Anterior cingulate cortex (tissue), 58 donors: ENCODE measurements around the gene ACP2.

Experiments used
- DNase-seq, 58 donors: peaks; one replicate each; lab custom pipeline; 2025; lab: John Stamatoyannopoulos, UW

The ACP2 gene

DNA sequence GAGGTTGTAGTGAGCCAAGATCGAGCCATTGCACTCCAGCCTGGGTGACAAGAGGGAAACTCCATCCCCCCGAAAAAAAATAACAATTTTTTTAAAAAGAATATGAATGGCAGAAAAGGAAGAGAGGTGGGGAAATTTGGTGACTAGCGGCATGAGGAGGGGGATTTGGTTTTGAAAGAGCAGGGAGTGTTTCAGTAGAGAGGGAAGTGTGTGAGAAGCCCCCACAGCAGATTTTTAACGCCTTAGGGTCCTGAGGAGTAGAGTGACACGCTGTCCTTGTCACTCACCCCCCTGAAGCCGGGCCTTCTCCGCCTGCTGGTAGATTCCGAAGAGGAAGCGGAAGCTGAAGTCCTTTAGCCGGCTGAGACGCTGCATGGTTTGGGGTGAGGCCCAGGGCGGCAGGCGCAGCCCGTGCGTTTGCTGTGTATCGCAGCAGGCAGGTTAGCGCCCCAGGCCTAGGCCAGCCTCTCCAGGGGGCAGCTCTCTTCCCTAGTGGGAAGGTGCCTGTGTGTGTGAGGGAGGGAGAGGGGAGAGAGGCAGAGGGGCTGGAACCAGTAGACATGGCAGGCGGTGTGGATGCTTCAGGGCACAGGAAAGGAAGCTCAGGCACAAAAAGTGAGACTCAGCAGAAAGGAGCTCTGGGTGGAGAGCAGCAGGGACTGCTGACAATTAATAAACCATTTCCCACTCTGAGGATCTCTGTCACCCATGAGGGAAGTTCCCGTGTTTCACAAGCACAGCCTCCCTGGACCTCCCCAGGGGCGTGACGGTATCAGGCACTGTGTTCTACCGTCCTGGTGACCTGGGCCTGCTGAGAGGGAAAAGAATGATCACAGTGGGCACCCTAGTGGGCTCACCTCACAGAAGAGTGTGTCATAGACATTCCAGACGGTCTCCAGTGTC is 3.9 kb downstream of the ACP2 start:
- DNase-seq: peak in 2 of 58 donors; percentile 4 to 6

DNA sequence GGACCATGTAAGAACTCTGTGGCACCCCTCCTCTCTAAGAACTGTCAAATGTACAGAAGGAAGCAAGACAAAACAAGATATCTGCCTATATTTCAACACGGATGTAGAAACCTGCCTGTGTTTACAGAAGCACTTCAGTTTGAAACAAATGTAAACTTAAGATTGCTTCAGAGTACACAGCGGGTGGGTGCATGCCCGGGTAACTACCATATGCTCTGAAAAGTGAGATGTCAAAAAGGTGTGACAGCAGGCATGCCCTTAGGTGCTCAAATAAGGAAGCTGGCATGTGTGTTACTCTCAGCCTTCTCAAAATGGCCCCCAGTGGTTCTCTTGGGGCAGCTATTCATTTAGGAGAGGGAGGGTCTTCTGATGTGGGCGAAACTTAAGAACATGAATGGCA is 5.2 kb downstream of the ACP2 start:
- no peak for DNase-seq

DNA sequence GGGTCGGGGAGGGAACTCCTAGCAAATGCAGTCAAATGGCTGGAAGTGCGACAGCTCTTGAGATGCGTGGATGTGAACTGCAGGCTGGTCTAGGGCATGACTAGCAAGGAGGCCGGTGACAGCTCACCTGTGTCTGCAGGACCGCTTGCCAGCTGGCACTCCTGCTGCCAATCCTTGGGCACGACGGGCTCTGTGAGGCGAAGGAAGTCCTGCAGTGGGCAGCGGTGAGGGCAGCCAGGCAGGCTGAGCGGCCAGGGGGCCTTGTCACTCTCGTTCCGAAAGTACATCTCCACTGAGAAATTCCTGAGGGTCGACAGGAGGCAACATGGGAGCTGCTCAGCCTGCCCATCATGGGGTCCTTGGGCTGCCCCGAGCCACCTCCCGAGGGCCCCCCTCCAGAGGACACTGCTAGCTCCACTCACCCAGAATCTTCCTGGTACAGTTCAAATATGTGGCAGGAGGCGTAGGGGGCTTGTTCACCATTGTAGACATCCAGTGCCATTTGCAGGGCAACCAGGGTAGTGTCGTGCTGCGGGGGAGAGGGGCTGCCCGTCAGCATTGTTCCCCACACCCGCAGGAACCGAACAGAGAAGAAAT is 5.9 kb downstream of the ACP2 start:
- no peak for DNase-seq

DNA sequence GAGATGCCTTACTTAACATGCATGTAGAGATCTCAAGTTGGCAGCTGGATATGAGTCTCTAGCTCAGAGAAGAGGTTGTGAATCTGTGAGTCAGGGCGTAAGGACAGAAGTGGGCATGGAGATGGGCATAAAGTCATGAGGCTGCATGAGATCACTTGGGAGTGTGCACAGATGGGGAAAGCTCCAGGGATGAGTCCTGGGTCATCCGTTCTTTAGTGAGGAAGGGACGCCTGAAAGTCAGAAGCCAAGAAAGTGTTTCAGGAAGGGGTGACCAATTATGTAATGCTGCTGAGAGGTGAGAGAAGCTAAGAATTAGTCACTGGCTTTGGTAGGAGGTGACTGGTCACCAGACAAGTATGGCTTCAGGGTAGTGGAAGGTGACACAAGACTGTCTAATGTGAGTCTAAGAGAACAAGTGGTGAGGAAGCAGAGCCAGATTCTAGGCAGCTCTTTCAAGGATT is 6.7 kb downstream of the ACP2 start:
- no peak for DNase-seq

DNA sequence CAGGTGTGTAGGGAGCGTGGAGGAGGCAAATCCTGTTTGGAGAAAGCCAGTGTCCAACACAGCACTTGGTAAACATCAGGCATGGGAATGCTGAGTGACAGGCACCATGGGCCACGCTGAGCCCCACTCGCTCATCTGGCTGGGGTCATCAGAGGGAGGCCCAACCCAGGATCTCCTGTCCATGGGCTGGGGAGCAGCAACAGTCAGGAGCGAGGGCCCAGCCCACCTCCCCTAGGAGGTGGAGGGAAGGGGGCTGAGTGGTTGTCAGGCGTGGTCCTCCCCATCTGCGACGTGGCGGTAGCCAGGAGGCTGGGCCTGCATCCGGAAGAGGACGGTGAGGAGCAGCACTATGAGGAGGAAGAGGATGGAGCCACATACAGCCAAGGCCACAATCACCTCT is 8.8 kb downstream of the ACP2 start:
- DNase-seq: no peak

DNA sequence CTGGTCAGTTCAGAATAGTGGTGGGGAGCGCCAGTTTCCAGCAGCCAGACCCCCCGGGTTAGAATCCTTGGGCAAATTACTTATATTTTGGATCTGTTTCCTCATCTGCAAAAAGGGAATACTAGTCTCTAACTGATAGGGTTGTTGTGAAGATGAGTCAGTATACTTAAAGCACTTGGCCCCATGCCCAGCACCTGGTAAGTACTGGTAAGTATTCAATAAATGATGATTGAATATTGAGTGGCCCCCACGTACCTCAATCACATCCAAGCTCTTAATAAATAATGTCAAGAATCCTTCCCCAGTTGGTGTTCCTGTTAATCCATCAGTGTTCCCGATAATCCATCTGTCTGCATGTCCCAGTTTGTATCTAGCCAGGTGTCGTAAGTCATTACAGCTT is 12.1 kb downstream of the ACP2 start:
- DNase-seq: peak in 1 of 58 donors; percentile 8

DNA sequence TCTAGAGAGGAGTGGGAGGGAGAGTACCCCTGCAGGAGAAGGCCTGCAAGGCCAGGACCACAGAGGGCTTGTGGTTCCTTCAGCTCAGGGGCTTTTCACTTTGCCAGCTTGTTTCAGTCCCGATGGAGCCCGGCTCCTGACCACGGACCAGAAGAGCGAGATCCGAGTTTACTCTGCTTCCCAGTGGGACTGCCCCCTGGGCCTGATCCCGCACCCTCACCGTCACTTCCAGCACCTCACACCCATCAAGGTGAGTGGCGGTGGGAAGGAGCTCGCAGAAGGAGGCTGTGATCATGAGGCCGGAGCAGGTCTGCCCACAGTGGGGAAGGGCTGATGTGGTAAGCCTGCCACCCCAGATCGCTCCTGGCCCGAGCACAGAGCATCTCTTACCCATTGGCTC is 13.5 kb downstream of the ACP2 start:
- no peak for DNase-seq

DNA sequence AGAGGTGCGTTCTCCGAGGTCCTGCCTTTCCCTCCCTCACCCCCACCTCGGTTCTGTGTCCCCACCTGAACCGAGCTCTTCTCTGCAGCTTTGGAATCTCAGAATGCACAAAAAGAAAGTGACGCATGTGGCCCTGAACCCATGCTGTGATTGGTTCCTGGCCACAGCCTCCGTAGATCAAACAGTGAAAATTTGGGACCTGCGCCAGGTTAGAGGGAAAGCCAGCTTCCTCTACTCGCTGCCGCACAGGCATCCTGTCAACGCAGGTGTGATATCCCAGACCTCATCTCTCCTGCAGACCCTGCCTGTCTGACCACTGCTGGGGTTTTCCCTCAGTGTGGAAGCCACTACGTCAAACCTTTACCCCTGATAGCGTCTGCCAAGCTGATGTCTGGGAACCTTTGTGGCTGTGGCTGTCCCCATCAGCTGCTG is 13.9 kb downstream of the ACP2 start:
- DNase-seq: peak in 3 of 58 donors; percentile 10 to 36 (median 16)

DNA sequence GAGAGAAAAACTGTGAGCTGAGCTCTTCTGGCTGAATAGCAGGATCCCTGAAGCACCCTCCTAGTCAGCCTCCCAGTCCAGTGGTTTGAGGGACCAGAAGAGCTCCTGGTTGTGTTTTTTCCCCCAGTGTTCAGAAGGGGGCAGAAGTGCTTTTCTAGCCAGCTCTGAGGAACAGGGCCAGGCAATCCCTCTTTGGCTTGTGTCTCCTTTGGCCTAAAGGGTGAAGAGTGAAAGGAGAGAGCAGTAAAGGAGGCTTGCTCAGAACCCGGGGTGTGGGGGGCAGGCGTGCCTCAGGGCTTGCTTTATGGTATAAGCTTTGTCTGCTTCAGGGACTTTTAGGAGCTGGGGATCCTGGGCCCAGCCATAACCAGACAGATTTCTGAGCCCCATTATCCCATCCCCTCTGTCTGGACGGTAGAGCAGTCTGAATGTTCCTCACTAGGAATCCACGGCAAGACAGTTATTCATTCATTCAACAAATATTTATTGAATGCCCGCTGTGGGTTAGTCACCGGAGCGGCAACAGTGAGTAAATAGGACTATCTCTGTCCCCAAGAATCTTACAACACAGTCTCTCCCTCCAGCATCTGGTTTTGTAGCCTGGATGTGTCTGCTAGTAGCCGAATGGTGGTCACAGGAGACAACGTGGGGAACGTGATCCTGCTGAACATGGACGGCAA is 14.5 kb downstream of the ACP2 start:
- DNase-seq: peak in 7 of 58 donors; percentile 3 to 35 (median 12)

DNA sequence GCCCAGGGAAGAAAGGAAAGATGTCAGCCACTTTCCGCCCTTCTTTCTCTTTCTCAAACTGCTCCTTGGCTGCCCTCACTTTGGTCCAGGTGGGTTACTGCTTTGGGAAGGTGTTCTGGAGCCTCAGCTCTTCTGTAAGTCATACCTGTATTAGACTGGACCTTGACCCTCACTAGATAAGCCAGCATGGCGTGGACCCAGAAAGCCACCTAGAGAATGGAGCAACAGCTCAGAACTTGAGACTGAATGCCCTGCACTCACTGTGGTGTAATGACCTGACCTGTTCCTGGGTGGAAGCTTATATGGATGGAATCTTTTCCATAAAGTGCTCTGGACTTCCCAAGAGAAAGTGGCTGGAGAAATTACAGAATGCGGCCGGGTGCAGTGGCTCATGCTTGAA is 15.6 kb downstream of the ACP2 start:
- no peak for DNase-seq

DNA sequence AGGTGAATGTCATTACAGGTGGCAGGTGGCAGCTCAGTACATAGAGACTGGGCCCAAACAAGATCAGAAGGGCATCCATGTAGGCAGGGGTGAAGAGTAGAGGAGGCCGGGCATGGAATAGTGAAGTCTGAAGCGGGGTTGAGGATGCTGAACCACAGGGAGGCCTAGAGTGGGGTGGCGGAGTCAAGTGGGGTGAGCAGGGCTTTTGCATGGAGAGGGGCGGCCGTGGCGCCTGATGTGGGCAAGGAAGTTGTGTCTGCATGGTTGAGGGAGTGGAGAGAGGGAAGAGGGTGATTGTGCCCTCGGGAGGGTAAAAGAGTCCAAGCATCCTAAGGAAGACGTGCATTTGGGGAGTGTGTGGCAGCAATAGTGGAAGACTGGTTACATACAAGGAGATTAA is 19.5 kb downstream of the ACP2 start:
- DNase-seq: no peak

DNA sequence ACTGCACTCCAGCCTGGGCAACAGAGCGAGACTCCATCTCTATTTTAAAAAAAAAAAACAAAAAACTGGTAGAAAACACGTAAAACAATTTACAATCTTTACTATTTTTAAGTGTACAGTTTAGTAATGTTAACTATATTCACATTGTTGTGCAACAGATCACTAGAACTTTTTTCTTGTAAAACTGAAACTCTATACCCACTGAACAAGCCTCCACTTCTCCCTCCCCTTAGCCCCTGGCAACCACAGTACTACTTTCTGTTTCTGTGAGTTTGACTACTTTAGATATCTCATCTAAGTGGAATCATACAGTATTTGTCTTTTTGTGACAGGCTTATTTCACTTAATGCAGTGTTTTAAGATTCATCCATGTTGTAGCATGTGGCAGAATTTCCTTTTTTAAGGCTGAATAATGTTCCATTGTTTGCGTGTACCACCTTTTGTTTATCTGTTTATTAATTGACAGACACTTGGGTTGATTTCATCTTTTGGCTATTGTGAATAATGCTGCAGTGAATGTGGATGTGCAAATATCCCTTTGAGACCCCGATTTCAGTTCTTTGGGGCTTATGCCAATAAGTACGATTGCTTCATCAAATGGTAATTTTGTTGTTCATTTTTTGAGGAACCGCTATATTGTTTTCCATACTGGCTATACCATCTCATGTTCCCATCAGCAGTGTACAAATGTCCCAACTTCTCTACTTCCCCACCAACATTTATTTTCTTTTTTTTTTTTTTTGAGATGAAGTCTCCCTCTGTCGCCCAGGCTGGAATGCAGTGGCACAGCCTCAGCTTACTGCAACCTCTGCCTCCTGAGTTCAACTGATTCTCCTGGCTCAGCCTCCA is 22.8 kb downstream of the ACP2 start:
- DNase-seq: no peak

DNA sequence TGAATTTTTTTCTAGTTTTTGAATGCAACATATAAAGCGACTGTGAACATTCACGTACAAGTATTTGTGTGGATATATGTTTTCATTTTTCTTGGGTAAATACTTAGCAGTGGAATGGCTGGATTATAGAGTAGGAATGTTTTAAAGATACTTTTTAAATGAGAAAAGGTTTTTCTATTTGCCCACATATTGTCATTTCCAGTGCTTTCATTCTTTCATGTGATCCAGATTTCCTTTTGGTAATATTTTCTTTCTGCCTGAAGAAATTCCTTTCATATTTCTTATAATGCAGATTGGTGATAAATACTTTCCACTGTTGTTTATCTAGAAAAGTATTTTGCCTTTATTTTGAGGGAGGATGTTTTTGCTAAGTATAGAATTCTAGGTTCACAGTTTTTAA is 25.9 kb downstream of the ACP2 start:
- no peak for DNase-seq

DNA sequence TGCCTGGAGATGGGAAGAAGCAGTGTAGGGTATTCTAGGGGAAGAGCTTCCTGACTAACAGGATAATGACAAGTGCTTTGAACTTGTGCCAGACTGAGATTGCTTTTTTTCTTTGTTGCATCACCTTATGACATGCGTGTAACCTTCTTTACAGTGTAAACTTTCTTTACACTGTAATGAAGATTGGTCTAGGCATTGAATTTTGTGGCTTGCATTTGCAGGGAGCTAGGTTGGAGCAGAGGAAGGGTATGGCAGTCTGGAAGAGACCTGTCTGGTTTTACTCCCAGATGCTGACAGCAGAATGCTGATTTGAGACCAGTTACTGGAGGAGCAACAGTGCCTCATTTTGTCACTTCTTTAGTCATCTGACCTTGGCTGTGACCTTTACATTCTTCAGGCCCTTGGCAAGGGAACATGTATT is 28.2 kb downstream of the ACP2 start:
- DNase-seq: no peak

DNA sequence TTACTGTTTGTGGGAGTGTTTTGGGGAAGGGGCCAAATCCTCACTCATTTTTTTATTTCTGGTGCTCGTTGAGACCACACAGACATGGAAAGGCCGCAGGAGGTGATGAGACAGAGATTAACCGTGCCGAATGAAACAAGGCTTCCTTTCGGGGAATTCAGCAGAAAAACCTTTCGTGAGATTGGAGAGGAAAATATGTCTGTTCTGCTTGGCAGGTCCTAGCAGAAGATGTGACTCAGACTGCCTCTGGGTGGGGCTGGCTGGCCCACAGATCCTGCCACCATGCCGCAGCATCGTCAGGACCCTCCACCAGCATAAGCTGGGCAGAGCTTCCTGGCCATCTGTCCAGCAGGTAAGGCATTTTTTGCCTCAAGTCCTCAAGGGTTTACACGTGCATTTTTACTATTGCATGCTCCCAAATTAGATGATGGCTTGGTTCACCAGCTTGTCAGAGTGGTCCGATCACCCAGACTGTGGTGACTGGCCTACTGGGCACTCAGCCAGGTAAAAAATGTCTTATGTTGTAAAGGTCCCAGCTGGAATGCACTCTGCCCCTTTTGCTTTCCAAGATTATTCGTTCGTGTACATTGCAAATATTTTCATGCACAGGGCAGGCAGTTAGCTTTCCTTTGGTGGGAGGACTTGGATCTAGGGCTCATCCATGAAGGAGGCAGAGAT is 32.4 kb downstream of the ACP2 start:
- DNase-seq: peak in 17 of 58 donors; percentile 2 to 61 (median 25)

DNA sequence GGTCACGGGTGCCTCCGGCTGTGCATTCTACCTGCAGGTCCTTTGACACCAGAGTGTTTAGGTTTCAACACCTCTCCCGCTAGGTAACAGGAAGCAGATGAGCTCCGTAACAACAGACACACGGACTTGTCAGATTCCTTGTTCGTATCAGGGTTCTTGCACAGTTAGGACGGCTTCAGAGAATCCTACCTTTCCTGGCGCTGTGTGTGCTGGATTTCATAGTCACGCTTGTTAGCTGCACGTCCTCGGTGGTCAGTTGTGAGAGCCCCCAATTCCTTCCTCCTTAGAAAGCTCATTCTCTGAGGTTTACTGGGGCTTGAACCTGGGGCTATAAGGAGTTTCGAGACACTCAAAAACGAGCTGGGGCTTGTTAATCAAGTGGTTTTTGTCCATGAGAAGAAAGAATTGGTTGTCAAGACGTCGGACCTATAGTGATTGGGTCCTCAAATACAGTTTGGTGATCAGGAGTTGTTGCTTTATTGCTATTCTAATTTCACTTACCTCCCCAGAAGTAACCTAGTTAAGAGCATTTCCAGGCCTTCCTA is 33.2 kb downstream of the ACP2 start:
- no peak for DNase-seq

DNA sequence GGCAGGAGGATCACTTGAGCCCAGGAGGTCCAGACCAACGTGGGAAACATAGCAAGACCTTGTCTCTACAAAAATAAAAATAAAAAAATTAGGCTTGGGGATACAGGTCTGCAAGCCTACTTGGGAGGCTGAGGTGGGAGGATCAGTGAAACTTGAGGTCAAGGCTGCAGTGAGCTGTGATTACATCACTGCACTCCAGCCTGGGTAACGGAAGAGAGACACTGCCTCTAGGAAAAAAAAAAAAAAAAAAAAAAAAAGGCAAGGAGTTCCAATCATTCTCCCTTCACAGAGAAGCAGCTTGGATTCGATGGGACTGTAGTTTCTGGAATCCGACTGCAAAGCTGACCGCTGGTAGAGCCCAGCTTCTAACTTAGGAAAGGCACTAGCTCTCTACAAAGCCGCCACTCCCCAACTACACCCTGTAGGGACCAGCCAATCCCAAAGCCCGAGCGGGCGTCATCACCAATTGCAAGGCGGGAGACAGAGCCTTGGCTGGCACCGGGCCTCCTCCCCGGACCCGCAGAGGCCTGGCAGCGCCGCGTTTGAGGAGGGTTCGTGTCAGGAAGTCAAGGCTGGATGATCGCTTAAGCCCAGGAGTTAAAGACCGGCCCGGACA is 34.6 kb downstream of the ACP2 start:
- peak; percentile 13 to 96 (median 90) for DNase-seq

DNA sequence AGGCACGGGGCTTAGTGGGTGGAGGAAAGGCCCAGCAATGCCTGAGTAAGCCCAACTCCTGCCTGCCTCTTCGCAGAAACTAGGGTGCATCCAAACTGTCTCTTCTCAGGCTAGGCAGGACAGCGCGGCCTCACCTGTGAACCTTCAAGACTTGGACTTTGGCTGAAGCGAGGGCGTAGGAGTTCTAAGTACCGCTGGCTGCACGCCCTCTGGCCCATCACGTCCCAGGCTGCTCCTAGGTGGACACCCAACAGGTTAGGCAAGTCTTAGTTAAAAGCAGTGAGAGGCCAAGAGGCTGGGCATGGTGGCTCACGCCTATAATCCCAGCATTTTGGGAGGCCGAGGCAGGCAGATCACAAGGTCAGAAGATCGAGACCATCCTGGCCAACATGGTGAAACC is 35.7 kb downstream of the ACP2 start:
- DNase-seq: no peak

DNA sequence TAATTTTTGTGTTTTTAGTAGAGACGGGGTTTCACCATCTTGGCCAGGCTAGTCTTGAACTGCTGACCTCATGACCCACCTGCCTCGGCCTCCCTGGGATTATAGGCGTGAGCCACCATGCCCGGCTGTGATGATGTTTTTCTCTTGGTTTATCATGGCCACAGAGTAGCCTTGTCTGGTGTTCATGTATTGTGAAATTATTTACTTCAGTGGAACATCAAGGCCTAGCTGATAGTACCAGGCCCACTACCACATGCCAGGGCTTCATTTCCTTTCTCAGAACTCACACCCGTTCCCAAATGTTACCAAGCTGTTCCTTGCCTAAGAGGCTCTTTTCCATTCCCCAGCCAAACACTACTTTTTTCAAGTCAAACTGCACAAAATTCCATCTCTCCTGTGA is 40.0 kb downstream of the ACP2 start:
- no peak for DNase-seq
